Colon (tissue), 2 donors: Measurements from ENCODE around the gene SLC5A2.
"Not testable (repeated sequence)": the region's sequence is repeated elsewhere in the genome, so short reads cannot be mapped to it uniquely, and the experiment has no call there.

Experiments used
- FAIRE-seq: peaks from 2 replicates; lab custom pipeline; 2012; peaks lifted over from hg19 to GRCh38; lab: Jason Lieb, UNC
- donor health status: control.
- donor health status: control.

The SLC5A2 gene

GRCh38 chr16:31529108-31529936, 46.4 kb downstream of the SLC5A2 start:
- FAIRE-seq, result no peak

- no peak for FAIRE-seq
These were observed 47.0 kb downstream of the SLC5A2 start for GRCh38 chr16:31529937-31530312.

GRCh38 chr16:31530405-31530804, 47.5 kb downstream of the SLC5A2 start:
- no peak for FAIRE-seq

GRCh38 chr16:31531096-31531495, 48.2 kb downstream of the SLC5A2 start:
- FAIRE-seq, result no peak

GRCh38 chr16:31532120-31532519, 49.2 kb downstream of the SLC5A2 start:
- FAIRE-seq, result no peak

DNA sequence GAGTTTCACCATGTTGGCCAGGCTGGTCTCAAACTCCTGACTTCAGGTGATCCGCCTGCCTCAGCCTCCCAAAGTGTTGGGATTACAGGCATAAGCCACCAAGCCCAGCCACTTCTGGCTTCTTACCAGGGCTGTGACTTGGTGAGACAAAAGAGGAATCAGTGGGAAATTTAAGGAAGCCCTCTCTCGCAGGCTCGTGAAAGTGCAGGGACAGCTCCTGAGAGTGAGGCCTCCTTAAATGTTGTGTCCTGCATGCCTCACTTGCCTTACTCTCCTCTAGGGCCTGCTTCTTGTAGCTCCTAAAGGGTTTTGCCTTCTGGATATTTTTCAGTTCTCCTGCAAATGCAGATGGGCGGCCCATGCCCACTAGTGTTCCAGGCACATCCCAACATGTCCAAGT, 50.0 kb downstream of the SLC5A2 start:
- FAIRE-seq, result no peak

DNA sequence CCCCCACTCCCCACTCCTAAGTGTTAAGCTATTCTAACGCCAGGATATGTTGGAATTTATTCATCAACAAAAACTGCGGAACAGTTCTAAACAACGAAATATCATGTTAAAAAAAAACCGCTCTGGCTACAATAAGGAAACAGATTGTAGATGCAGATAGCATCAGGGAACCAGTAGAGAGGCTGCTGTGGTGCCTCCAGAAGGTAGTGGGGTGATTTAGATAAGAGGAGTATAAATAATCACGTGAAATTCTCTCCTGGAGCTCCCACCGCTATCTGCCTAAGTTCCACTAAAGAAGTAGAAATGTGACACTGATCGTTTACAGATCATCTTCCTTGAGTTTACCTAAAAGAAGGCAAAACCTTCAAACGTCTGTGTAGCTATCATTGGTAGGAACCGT, 52.8 kb downstream of the SLC5A2 start:
- no peak for FAIRE-seq

DNA sequence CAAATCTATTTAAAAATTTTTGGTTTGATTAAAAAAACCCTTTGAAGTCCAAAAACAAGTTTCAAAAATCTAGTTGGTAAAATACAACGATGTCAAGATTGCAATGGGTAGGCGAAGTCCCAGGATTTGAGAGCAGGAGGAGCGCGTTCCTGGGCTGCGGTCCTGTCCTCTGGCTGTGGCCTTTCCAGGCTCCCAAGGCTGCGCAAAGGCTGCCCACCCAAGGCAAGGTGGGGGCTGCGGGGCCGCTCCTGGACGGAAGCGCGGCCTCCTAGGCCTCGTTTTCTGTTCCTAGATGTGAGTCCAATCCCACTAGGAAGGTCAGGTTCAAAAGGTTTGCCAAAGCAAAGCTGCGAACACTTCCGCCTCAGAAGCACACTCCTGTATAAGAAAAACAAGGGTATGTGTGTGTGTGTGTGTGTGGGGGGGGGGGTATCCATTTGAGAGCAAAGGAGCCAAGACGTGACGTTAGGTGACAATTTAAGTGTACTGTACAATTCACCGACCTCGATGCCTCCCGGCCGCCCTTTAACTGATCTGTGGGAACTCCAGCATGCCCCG, 54.0 kb downstream of the SLC5A2 start:
- FAIRE-seq, result no peak

DNA sequence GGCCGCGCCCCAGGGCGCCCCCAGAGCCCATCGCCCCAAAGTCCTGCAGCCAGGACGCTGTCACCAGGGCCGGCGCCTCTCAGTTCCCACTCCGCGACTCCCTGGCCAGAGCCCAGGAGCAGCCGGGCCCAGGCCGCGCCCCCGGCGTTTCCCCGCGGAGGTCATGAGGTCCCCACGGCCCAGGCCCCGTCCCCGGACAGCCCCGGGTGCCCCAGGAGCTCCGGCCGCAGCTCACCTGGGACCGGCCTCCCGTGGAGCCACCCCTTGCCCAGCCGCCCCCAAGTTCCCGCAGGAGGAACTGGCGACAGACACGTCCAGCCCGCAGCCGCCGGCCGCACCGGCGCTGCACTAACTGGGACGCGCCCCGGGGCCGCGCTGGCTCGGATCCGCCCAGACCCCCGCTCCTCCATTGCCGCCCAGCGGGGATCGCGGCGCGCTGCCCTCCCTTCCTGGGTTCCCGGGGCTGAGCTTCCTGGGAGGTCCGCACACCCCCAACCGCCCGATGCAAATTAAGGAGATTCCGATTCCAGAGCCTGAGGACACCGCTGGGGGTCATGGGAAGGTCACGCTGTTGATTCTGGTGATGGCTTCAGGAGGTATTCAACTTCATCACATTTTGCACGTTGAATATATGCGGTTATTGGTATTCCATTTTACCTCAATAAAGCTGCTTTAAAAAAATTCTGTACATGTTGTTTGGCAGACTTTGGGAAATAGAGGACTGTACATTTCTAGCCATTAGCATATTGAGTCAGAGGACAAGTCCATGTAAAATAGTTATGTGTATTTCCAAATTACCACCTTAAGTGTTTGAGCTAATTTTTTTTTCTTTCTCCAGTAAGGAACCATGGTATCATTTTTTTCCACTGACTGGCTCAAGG, 54.7 kb downstream of the SLC5A2 start:
- no peak for FAIRE-seq

DNA sequence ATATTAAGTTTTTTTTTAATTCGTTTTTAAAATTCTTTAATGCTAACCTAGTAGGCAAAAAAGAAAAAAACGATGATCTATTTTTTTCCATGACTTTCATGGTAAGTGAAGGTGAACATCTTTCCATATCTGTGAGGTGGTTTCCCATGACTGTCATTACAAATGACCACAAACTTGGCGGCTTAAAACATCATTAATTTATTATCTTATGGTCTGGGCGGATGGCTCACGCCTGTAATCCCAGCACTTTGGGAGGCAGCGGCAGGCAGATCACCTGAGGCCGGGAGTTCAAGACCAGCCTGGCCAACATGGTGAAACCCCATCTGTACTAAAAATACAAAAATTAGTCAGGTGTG, 55.3 kb downstream of the SLC5A2 start:
- FAIRE-seq, result not testable (repeated sequence)

- FAIRE-seq, result not testable (repeated sequence)
These were observed 56.8 kb downstream of the SLC5A2 start for GRCh38 chr16:31539762-31540161.
